Measurements from ENCODE around the gene KCNK4.
"Not testable (repeated sequence)": the region's sequence is repeated elsewhere in the genome, so short reads cannot be mapped to it uniquely, and the experiment has no call there.

KCNK4 gene

DNA sequence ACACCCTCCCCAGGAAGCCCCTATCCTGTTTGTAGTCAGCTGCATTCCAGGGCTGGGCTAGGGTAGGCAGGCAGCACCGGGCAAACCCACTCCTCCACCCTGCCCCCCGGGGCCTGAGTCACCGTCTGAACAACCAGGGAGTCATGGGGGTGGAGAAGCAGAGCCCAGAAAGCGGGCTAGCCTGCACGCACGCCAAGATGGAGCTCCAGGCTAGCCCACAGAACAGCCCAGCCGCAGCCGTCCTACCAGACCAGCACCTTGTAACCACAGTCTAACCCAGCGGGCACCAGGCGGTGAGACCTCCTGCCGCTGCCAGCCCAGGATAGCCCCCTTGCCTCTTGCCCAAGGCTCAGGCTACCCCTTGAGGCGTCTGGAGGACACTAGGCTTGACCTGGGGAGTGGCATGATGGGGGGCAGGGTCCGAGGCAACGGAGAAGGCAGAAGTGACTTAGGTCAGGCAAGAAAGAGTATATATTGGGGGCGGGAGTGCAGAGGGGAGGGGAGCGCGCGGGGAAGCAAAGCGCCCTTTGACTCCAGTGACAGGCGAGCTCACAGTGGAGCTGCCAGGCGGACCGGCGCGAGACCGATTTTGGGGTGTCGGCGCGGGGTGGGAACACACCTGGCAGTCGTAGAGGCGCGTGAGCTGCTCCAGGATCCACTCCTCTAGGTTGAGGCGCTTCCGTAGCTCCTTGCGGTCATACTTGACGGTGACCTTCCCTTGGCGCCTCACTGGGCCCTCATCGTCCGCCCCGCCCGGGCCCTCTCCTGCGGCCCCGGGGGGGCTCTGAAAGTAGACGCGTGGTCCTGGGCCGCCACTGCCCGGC, 45.1 kb upstream of the KCNK4 start:
- TF ChIP-seq, protein P1, sequence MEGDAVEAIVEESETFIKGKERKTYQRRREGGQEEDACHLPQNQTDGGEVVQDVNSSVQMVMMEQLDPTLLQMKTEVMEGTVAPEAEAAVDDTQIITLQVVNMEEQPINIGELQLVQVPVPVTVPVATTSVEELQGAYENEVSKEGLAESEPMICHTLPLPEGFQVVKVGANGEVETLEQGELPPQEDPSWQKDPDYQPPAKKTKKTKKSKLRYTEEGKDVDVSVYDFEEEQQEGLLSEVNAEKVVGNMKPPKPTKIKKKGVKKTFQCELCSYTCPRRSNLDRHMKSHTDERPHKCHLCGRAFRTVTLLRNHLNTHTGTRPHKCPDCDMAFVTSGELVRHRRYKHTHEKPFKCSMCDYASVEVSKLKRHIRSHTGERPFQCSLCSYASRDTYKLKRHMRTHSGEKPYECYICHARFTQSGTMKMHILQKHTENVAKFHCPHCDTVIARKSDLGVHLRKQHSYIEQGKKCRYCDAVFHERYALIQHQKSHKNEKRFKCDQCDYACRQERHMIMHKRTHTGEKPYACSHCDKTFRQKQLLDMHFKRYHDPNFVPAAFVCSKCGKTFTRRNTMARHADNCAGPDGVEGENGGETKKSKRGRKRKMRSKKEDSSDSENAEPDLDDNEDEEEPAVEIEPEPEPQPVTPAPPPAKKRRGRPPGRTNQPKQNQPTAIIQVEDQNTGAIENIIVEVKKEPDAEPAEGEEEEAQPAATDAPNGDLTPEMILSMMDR (conservative IDR thresholded peaks at IDR 0.05; ENCODE audit: low read depth, low read length) = no peak
- DNase-seq (ENCODE audit: low read depth) = peak; percentile 82
- H3K4me3 ChIP-seq (ENCODE audit: low read depth, low read length) = peak overlapping the region; percentile 64

DNA sequence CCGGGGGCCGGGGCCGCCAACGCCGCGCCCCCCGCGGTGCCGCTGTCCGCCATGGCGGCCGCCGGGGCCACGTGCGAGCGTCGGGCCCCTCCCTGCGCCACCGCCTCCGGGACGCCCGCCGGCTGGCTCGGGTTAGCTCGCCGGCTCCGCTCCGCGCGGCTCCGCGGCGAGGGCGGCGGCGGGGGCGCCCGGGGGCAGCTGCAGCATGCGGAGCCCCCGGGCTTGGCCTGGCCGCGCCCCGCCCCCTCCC, 44.6 kb upstream of the KCNK4 start:
- H3K4me3 ChIP-seq (ENCODE audit: low read depth, low read length) = peak overlapping the region; percentile 64
- not testable (repeated sequence) for DNase-seq (ENCODE audit: low read depth)

DNA sequence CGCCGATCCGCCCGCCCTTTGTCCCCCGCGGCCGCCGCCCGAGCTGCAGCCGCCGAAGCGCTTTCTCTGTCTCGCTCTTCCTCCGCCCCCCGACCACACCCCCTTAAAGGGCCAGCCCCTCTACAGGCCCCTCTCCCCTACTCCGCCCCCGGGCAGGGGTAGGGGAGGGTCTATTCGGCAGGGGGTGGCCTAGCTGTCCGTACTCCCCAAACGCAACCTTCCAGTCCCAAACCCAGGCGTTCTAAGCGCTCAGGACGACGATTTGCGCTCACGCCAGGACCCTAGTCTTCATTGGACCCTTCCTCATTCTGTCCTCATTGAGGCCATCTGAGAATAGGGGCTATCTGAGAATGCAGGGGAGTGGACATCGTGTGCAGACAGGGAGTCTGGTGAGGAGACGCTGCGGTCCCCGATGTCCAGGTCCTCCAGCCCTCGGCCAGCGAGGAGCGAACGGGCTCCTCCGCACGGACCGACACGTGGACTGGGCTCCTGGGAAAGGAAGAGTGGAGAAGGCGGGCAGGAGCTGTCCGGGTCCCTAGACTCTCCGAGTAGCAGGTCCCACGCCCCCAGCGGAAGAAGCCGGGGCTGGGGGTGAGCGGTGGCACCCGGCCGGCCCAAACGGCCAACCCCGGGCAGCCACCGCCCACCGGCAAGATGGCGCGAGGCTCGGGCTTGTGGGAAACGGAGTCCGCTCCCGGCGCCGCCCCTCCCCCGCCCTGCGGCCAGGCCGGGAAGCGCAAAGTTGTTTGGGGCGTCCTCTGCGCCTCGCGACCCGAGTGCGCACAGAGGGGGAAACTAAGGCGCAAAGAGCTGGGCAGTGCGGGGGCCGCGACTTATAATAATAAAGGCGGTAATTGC, 44.0 kb upstream of the KCNK4 start, which contains the start of gene PPP1R14B:
TSS of gene PPP1R14B (minus strand) at position 73 of the 858 bp plus-strand sequence. CDS start 270 bp downstream, outside the sequence.
- H3K4me3 ChIP-seq (ENCODE audit: low read depth, low read length) = peak within 1 kb of the TSS; percentile 64
- DNase-seq (ENCODE audit: low read depth) = peak; percentile 87
- TF ChIP-seq, protein P1 (conservative IDR thresholded peaks at IDR 0.05; ENCODE audit: low read depth, low read length) = peak; percentile 4

DNA sequence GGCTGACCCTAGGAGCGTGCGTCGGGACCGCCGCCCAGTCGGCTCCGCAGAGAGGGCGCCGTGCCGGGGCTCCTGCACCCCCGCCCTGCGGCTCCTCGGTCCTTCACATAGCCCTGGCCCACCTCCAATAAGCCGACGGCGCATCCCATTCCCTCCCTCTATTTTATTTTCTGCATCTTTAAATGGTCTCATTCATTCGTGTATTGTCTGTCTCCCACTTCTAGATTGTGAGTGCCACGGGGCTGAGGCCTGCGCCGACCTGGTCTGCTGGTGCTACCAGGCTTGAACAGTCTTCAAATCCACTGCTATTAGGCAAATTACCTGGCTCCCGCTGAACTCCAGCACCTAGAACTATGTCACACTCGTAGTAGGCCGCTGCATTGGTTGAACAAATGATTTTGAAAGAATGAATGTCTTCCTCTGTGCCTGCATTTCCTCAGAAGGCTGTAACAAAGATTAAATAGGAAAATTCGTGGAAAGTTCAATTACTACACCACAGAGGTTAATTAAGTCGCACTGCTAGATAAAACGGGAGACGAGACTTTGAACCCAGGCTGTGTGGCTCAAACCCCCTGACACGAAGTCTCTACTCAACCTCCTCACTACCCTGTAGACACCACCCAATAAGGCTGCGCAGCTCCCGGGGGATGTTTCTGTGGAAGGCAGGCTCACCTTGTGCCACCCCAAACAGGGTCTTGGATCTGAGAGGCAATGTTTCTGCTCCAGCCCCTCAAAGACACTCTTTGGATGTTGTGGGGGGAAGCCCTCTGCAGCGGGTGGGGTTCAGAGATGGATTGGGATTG, 43.2 kb upstream of the KCNK4 start:
- TF ChIP-seq, protein P1 (conservative IDR thresholded peaks at IDR 0.05; ENCODE audit: low read depth, low read length) = no peak
- H3K4me3 ChIP-seq (ENCODE audit: low read depth, low read length) = peak overlapping the region; percentile 64
- no peak for DNase-seq (ENCODE audit: low read depth)

DNA sequence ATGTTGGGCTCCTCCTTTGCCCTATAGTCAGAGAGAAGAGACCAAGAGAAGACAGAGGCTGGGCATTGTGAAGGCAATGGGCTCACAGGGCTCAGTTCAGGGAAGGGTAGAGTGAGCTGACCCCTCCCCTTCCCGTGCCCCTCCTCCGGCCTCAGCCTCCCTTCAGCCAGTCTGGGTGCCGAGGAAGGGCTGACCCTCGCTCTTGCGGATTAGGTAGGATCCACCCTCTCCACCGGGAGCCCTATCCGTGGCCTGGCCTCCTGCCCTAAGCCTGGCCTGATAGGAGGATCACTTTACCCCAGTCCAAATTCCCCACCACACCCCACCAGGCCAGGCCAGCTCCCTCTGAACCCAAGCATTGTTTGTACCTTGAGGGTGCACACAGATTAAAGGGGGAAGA, 42.5 kb upstream of the KCNK4 start:
- H3K4me3 ChIP-seq (ENCODE audit: low read depth, low read length) = no peak overlapping the region
- DNase-seq (ENCODE audit: low read depth) = no peak
- TF ChIP-seq, protein P1 (conservative IDR thresholded peaks at IDR 0.05; ENCODE audit: low read depth, low read length) = no peak

DNA sequence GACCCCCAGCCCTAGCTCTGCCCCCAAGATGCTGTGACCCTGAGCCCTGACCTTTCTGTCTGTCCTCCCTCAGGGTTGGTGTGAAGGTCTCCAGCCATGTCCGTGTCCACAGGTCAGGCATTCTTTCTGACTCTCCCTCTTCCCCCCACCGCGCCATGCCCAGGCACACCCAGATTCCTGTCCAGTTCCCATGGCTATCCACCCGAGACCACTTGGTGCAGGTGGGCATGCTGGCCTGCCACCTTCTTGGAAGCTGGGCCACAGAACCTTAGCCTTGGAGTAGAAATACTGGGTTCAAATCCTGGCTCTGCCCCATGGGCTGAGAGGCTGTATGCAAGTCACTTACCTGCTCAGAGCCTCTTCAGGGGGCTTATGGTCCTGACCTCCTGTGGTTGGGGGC, 42.1 kb upstream of the KCNK4 start:
- DNase-seq (ENCODE audit: low read depth) = no peak
- H3K4me3 ChIP-seq (ENCODE audit: low read depth, low read length) = no peak overlapping the region

More for the DNA sequence above, 42.1 kb upstream of the KCNK4 start:
- TF ChIP-seq, protein P1 (conservative IDR thresholded peaks at IDR 0.05; ENCODE audit: low read depth, low read length) = no peak
